IgD-negative memory B cell (primary cell): ENCODE measurements around the gene GNG7. TPM values are rescaled to one million over a fixed set of nuclear protein-coding genes. Genes with fewer than 3 reads are reported as not detected.

ENCODE experiments used
- polyA plus RNA-seq: library from polyadenylated mRNA; unstranded; fragments of 300-500 nt; fragmentation: Illumina TruSeq; gene quantifications from one replicate; pipeline ENCODE4 v1.2.3, GENCODE V29; 2021

GNG7 gene
- polyA plus RNA-seq, 1 donor from 2014 or later = 74.6 TPM

Other genes with a start within 250 kb of the GNG7 start
- gene LMNB2, start 245.7 kb downstream of the GNG7 start, polyA plus RNA-seq = 4.6 TPM
- 98.0 TPM for gene GADD45B, start 226.6 kb downstream of the GNG7 start, polyA plus RNA-seq
- gene DIRAS1, start 18.7 kb upstream of the GNG7 start, polyA plus RNA-seq = 0.64 TPM
- 86.9 TPM for gene SLC39A3, start 37.3 kb upstream of the GNG7 start, polyA plus RNA-seq
- 44.2 TPM for gene SGTA, start 80.6 kb upstream of the GNG7 start, polyA plus RNA-seq
- gene THOP1, start 82.8 kb upstream of the GNG7 start, polyA plus RNA-seq = 54.4 TPM
- gene ZNF554, start 117.2 kb upstream of the GNG7 start, polyA plus RNA-seq = 4.7 TPM
- gene ZNF555, start 138.8 kb upstream of the GNG7 start, polyA plus RNA-seq = 6.3 TPM
- gene ZNF556, start 164.6 kb upstream of the GNG7 start, polyA plus RNA-seq = not detected
- 2.9 TPM for gene ZNF57, start 198.2 kb upstream of the GNG7 start, polyA plus RNA-seq
- gene ZNF77, start 242.3 kb upstream of the GNG7 start, polyA plus RNA-seq = 1.7 TPM